ENCODE data around the gene TOP3A. TPM values are rescaled to one million over a fixed set of nuclear protein-coding genes. Genes with fewer than 3 reads are reported as not detected.
A peak's percentile ranks its signal among the peaks of the same experiment; 100 is the strongest.

Gene TOP3A
- polyA plus RNA-seq, 1 experiment = 11.9 TPM

DNA sequence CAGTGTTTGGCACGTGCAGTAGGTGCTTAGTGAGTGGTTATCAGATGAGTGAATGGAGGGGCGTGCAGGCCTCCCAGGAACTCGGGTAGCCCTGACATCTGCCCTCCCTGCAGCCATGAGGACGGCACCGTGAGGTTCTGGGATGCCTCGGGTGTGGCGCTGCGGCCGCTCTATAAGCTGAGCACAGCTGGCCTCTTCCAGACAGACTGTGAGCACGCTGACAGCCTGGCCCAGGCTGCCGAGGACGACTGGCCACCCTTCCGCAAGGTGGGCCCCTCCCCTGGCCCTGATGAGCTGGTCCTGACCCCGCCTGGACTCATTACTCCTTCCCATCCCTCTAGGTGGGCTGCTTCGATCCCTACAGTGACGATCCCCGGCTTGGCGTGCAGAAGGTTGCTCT, 78.3 kb downstream of the TOP3A start:
- ChIA-PET POLR2A (interaction anchor here (1.3 kb wide), 1 partner anchor 11 kb away, joined by 3 read pairs; no protein-coding TSS in a partner anchor), CTCF (interaction anchor here (1.1 kb wide), 1 partner anchor 12 kb away, joined by 5 read pairs; no protein-coding TSS in a partner anchor)
- Histone ChIP-seq H3K27me3 (ENCODE audit: control insufficient read depth, insufficient read depth, low read length) (no peaks in the 10 kb centered on the region), H3K9me3 (ENCODE audit: control insufficient read depth, insufficient read depth, low read length) (no peaks in the 10 kb centered on the region; the same call in 1 of the 2 replicates), H3K4me3 (ENCODE audit: low read depth, low read length) (no peak overlapping the region), H3K27ac (ENCODE audit: low read depth, low read length) (no peak overlapping the region)
- DNase-seq (ENCODE audit: low read depth, low spot score) = no peak
- TF ChIP-seq CTCF (IDR thresholded peaks at IDR 0.05; ENCODE audit: low read depth, low read length) = no peak

DNA sequence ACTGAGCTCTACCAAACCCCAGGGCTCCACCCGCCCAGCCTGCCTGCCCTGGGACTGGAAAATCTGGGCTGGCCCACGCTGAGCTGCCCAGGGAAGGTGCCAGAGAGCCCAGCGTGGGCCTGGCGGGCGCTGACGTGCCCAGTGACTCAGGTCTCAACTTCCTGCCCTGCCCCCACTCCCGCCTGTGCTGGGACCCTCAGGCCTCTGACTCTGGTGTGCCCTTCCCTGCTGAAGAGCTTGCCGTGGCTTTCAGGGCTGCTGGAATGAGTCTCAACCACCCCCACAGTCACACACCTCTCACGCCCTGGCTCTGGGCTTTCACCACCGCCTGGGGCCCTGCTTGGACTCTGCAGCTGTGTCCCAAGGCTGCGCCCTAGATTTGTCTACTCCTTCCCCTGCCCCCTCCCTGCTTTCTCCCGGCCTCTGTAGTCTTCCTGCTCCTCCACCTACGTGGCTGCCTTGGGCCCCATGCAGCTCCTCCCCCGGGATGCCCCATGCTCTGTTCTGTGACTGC, 79.0 kb downstream of the TOP3A start:
- DNase-seq (ENCODE audit: low read depth, low spot score) = no peak
- no peak for TF ChIP-seq CTCF (IDR thresholded peaks at IDR 0.05; ENCODE audit: low read depth, low read length)
- H3K9me3 ChIP-seq (ENCODE audit: control insufficient read depth, insufficient read depth, low read length) = no peaks in the 10 kb centered on the region; the same call in 1 of the 2 replicates
- H3K4me3 ChIP-seq (ENCODE audit: low read depth, low read length) = no peak overlapping the region
- H3K27me3 ChIP-seq (ENCODE audit: control insufficient read depth, insufficient read depth, low read length) = no peaks in the 10 kb centered on the region
- ChIA-PET CTCF (no interaction called here), POLR2A (interaction anchor here (0.9 to 1.3 kb wide), 3 partner anchors 10 to 12 kb away, joined by 3 read pairs; no protein-coding TSS in a partner anchor)
- H3K27ac ChIP-seq (ENCODE audit: low read depth, low read length) = peak overlapping the region; percentile 68

DNA sequence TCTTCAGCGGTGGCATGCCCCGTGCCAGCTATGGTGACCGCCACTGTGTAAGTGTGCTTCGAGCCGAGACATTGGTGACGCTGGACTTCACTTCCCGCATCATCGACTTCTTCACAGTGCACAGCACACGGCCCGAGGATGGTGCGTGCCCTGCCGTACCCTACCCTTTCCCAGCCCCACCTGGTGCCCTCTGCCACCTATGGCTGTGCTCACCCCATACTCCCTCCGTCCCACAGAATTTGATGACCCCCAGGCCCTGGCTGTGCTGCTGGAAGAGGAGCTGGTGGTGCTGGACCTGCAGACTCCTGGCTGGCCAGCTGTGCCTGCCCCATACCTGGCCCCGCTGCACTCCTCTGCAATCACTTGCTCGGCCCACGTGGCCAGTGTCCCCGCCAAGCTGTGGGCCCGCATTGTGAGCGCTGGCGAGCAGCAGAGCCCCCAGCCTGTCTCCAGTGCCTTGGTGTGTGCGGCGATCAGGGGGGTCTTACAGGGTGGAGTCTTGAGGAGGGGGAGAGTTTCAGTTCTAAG, 79.9 kb downstream of the TOP3A start:
- ChIA-PET POLR2A (interaction anchor here (1.2 kb wide), 1 partner anchor 9 kb away, joined by 3 read pairs; no protein-coding TSS in a partner anchor), CTCF (no interaction called here)
- Histone ChIP-seq H3K27me3 (ENCODE audit: control insufficient read depth, insufficient read depth, low read length) (no peaks in the 10 kb centered on the region), H3K4me3 (ENCODE audit: low read depth, low read length) (no peak overlapping the region), H3K9me3 (ENCODE audit: control insufficient read depth, insufficient read depth, low read length) (no peaks in the 10 kb centered on the region; the same call in 1 of the 2 replicates), H3K27ac (ENCODE audit: low read depth, low read length) (peak overlapping the region; percentile 68)
- no peak for TF ChIP-seq CTCF (IDR thresholded peaks at IDR 0.05; ENCODE audit: low read depth, low read length)
- DNase-seq (ENCODE audit: low read depth, low spot score) = no peak

DNA sequence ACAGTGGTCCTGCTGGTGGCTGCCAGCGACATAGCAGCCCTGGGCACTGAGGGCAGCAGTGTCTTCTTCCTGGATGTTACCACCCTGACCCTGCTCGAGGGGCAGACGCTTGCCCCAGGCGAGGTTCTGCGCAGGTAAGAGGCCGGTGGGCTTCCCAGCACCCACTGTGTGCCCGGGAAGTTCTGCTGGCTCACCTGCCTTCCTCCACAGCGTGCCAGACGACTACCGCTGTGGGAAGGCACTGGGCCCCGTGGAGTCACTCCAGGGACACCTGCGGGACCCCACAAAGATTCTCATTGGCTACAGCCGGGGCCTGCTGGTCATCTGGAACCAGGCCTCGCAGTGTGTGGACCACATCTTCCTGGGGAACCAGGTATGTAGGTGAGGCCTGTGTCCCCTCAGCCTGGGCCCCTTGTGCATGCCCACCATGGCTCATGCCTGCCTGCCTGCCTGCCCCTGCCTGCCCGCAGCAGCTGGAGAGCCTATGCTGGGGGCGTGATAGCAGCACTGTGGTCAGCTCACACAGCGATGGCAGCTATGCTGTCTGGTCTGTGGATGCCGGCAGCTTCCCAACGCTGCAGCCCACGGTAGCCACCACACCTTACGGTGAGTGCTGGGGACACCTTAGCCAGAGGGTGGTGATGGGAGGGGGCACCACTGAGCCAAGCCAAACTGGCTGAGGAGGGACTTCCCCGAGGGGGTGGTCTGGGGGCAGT, 80.8 kb downstream of the TOP3A start:
- POLR2A ChIA-PET = no interaction called here
- CTCF ChIA-PET = no interaction called here
- TF ChIP-seq CTCF (IDR thresholded peaks at IDR 0.05; ENCODE audit: low read depth, low read length) = no peak
- Histone ChIP-seq H3K27ac (ENCODE audit: low read depth, low read length) (no peak overlapping the region), H3K27me3 (ENCODE audit: control insufficient read depth, insufficient read depth, low read length) (no peaks in the 10 kb centered on the region), H3K9me3 (ENCODE audit: control insufficient read depth, insufficient read depth, low read length) (no peaks in the 10 kb centered on the region; the same call in 1 of the 2 replicates), H3K4me3 (ENCODE audit: low read depth, low read length) (no peak overlapping the region)
- DNase-seq (ENCODE audit: low read depth, low spot score) = no peak

GRCh38 chr17:18231164-18231563, 83.6 kb downstream of the TOP3A start:
- DNase-seq (ENCODE audit: low read depth, low spot score) = no peak

More at GRCh38 chr17:18231164-18231563, 83.6 kb downstream of the TOP3A start:
- H3K27me3 ChIP-seq (ENCODE audit: control insufficient read depth, insufficient read depth, low read length) = no peaks in the 10 kb centered on the region
- H3K27ac ChIP-seq (ENCODE audit: low read depth, low read length) = no peak overlapping the region
- ChIA-PET CTCF (no interaction called here), POLR2A (no interaction called here)
- H3K9me3 ChIP-seq (ENCODE audit: control insufficient read depth, insufficient read depth, low read length) = no peaks in the 10 kb centered on the region
- no peak overlapping the region for H3K4me3 ChIP-seq (ENCODE audit: low read depth, low read length)
- TF ChIP-seq CTCF (IDR thresholded peaks at IDR 0.05; ENCODE audit: low read depth, low read length) = no peak

All from AG04450 (cell line).